ENCODE measurements around the gene FOXF2.

DNA sequence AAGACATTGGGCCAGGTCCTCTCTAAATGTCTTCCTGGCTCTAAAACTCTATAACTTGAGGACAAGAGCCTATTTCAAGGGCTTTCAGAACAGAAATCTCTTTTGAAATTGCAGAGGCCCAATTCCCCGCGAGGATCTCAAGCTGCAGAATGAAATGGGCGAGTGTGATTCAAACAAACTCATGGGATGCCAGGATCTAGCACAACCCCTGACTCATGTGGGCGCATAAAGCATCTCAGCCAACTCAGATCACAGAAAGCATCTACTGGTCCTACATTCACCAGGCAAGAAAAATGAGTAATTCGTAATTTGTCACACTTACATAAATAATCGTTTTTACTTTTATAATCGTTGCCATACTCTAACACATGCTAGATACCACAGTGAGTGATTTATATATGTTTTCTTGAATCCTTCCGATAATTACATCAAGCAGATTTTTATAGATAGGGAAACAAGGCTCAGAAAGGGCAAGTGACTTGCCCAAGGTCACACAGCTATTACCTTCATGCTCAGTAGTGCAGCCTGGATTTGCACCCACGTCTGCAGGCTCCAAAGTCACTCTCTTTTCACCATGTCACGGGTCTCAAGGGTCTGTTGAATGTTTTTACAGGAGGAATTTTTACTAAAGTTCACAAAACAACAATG lies 26.2 kb downstream of the FOXF2 start:
- TF ChIP-seq, protein P1, sequence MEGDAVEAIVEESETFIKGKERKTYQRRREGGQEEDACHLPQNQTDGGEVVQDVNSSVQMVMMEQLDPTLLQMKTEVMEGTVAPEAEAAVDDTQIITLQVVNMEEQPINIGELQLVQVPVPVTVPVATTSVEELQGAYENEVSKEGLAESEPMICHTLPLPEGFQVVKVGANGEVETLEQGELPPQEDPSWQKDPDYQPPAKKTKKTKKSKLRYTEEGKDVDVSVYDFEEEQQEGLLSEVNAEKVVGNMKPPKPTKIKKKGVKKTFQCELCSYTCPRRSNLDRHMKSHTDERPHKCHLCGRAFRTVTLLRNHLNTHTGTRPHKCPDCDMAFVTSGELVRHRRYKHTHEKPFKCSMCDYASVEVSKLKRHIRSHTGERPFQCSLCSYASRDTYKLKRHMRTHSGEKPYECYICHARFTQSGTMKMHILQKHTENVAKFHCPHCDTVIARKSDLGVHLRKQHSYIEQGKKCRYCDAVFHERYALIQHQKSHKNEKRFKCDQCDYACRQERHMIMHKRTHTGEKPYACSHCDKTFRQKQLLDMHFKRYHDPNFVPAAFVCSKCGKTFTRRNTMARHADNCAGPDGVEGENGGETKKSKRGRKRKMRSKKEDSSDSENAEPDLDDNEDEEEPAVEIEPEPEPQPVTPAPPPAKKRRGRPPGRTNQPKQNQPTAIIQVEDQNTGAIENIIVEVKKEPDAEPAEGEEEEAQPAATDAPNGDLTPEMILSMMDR (conservative IDR thresholded peaks at IDR 0.05; ENCODE audit: low read length), result no peak
- TF ChIP-seq EZH2phosphoT487 (IDR thresholded peaks at IDR 0.05; ENCODE audit: borderline replicate concordance), result no peak
